ENCODE results near the gene UROC1.

UROC1 gene

GRCh38 chr3:126464093-126464492, 53.5 kb downstream of the UROC1 start:
- no peak for DNase-seq (ENCODE audit: low read depth)
- H3K4me3 ChIP-seq (ENCODE audit: control insufficient read depth, low read depth, low read length) = no peak overlapping the region
- TF ChIP-seq CTCF (conservative IDR thresholded peaks at IDR 0.05; ENCODE audit: control insufficient read depth, insufficient read depth, low read depth, low read length) = no peak

GRCh38 chr3:126463521-126463920, 54.1 kb downstream of the UROC1 start:
- no peak for TF ChIP-seq CTCF (conservative IDR thresholded peaks at IDR 0.05; ENCODE audit: control insufficient read depth, insufficient read depth, low read depth, low read length)
- no peak for DNase-seq (ENCODE audit: low read depth)
- no peak overlapping the region for H3K4me3 ChIP-seq (ENCODE audit: control insufficient read depth, low read depth, low read length)

- no peak overlapping the region for H3K4me3 ChIP-seq (ENCODE audit: control insufficient read depth, low read depth, low read length)
- no peak for TF ChIP-seq CTCF (conservative IDR thresholded peaks at IDR 0.05; ENCODE audit: control insufficient read depth, insufficient read depth, low read depth, low read length)
- no peak for DNase-seq (ENCODE audit: low read depth)
Observed at GRCh38 chr3:126461450-126462070, 56.0 kb downstream of the UROC1 start.

- no peak for TF ChIP-seq CTCF (conservative IDR thresholded peaks at IDR 0.05; ENCODE audit: control insufficient read depth, insufficient read depth, low read depth, low read length)
- no peak overlapping the region for H3K4me3 ChIP-seq (ENCODE audit: control insufficient read depth, low read depth, low read length)
Observed at GRCh38 chr3:126460381-126460780, 57.2 kb downstream of the UROC1 start.

GRCh38 chr3:126459763-126460127, 57.8 kb downstream of the UROC1 start:
- no peak overlapping the region for H3K4me3 ChIP-seq (ENCODE audit: control insufficient read depth, low read depth, low read length)
- TF ChIP-seq CTCF (conservative IDR thresholded peaks at IDR 0.05; ENCODE audit: control insufficient read depth, insufficient read depth, low read depth, low read length) = no peak
- no peak for DNase-seq (ENCODE audit: low read depth)

More at GRCh38 chr3:126460381-126460780, 57.2 kb downstream of the UROC1 start:
- DNase-seq (ENCODE audit: low read depth) = no peak

- TF ChIP-seq CTCF (conservative IDR thresholded peaks at IDR 0.05; ENCODE audit: control insufficient read depth, insufficient read depth, low read depth, low read length) = no peak
- H3K4me3 ChIP-seq (ENCODE audit: control insufficient read depth, low read depth, low read length) = no peak overlapping the region
- no peak for DNase-seq (ENCODE audit: low read depth)
Observed at GRCh38 chr3:126459111-126459762, 58.3 kb downstream of the UROC1 start.

Measured in fibroblast of mammary gland (primary cell).